Measurements from ENCODE around the gene RBL2. TPM values are rescaled to one million over a fixed set of nuclear protein-coding genes. Genes with fewer than 3 reads are reported as not detected.

The RBL2 gene
- total and polyA plus RNA-seq, 4 donors, result 30.8 to 165 (median 46.9) TPM

GRCh38 chr16:53515259-53515658, 81.0 kb downstream of the RBL2 start:
- ATAC-seq (ENCODE audit: insufficient read depth, low FRiP score) (no peak), DNase-seq (peak in 2 of 3 donors; percentile 12 to 42)
- peak overlapping the region; percentile 27 to 49 for H3K27ac ChIP-seq (ENCODE audit: low read depth in 1 of 2, low read length in 1 of 2)
- peaks cover 0 to 27% (median 1%) of the 10 kb centered on the region in 5 donors for H3K4me1 ChIP-seq (ENCODE audit: control insufficient read depth in 5 of 5, insufficient read depth in 5 of 5, low read length in 5 of 5)
- no peaks in the 10 kb centered on the region for H3K36me3 ChIP-seq (ENCODE audit: control insufficient read depth in 4 of 4, insufficient read depth in 4 of 4, low read length in 4 of 4)
- no peaks in the 10 kb centered on the region for H3K9me3 ChIP-seq (ENCODE audit: control insufficient read depth in 4 of 4, insufficient read depth in 3 of 4, low read length in 3 of 4)
- TF ChIP-seq CTCF (IDR thresholded peaks at IDR 0.05; ENCODE audit: control extremely low read depth, extremely low read depth), result no peak
- H3K27me3 ChIP-seq (ENCODE audit: control insufficient read depth in 3 of 3, insufficient read depth in 3 of 3, low read length in 2 of 3), result no peaks in the 10 kb centered on the region
- WGBS, 2 donors, result 68 to 86% methylated on average over 6 of the region's 6 CpGs
- H3K4me3 ChIP-seq, result no peak overlapping the region
- no peak overlapping the region for H3K9ac ChIP-seq (ENCODE audit: insufficient read depth in 1 of 2, low read length in 2 of 2)

- no peak overlapping the region for H3K4me3 ChIP-seq
- DNase-seq (no peak), ATAC-seq (ENCODE audit: insufficient read depth, low FRiP score) (no peak)
- no peaks in the 10 kb centered on the region for H3K27me3 ChIP-seq (ENCODE audit: control insufficient read depth in 3 of 3, insufficient read depth in 3 of 3, low read length in 2 of 3)
- H3K4me1 ChIP-seq (ENCODE audit: control insufficient read depth in 5 of 5, insufficient read depth in 5 of 5, low read length in 5 of 5), result peaks cover 0 to 26% (median 0%) of the 10 kb centered on the region in 5 donors
- H3K27ac ChIP-seq (ENCODE audit: low read depth in 1 of 2, low read length in 1 of 2), result peak overlapping the region in 1 of 2 donors; percentile 55
- no peaks in the 10 kb centered on the region for H3K36me3 ChIP-seq (ENCODE audit: control insufficient read depth in 4 of 4, insufficient read depth in 4 of 4, low read length in 4 of 4)
- 89% methylated on average over 2 of the region's 2 CpGs for WGBS, 2 donors
- TF ChIP-seq CTCF (IDR thresholded peaks at IDR 0.05; ENCODE audit: control extremely low read depth, extremely low read depth), result no peak
- H3K9me3 ChIP-seq (ENCODE audit: control insufficient read depth in 4 of 4, insufficient read depth in 3 of 4, low read length in 3 of 4), result no peaks in the 10 kb centered on the region
- no peak overlapping the region for H3K9ac ChIP-seq (ENCODE audit: insufficient read depth in 1 of 2, low read length in 2 of 2)
Measured at GRCh38 chr16:53515811-53516210, 81.5 kb downstream of the RBL2 start.

- no peaks in the 10 kb centered on the region for H3K36me3 ChIP-seq (ENCODE audit: control insufficient read depth in 4 of 4, insufficient read depth in 4 of 4, low read length in 4 of 4)
- 91 to 96% methylated on average over 4 of the region's 4 CpGs for WGBS, 2 donors
- no peak overlapping the region for H3K4me3 ChIP-seq
- H3K9ac ChIP-seq (ENCODE audit: insufficient read depth in 1 of 2, low read length in 2 of 2), result no peak overlapping the region
- ATAC-seq (ENCODE audit: insufficient read depth, low FRiP score), result no peak
- H3K4me1 ChIP-seq (ENCODE audit: control insufficient read depth in 5 of 5, insufficient read depth in 5 of 5, low read length in 5 of 5), result peaks cover 0 to 18% (median 0%) of the 10 kb centered on the region in 5 donors
- no peaks in the 10 kb centered on the region for H3K9me3 ChIP-seq (ENCODE audit: control insufficient read depth in 4 of 4, insufficient read depth in 3 of 4, low read length in 3 of 4)
- DNase-seq, result no peak
- peak overlapping the region; percentile 72 to 85 for H3K27ac ChIP-seq (ENCODE audit: low read depth in 1 of 2, low read length in 1 of 2)
- H3K27me3 ChIP-seq (ENCODE audit: control insufficient read depth in 3 of 3, insufficient read depth in 3 of 3, low read length in 2 of 3), result no peaks in the 10 kb centered on the region
- TF ChIP-seq CTCF (IDR thresholded peaks at IDR 0.05; ENCODE audit: control extremely low read depth, extremely low read depth), result no peak
Measured at GRCh38 chr16:53517851-53518250, 83.6 kb downstream of the RBL2 start.
